WERI-Rb-1 (cell line): ENCODE data around the gene JPH3.

Experiments used
- DNase-seq: peaks from one replicate; pipeline ENCODE4 v3.0.0-alpha.2; 2020
- H3K27ac ChIP-seq: fragments of 250-450 bp; sonication (Bioruptor Pico); 2 replicates; pipeline ENCODE4 v1.5.1; 2020; ENCODE audit warnings: mild to moderate bottlenecking, moderate library complexity
- H3K27me3 ChIP-seq: fragments of 250-450 bp; sonication (Bioruptor Pico); 2 replicates; pipeline ENCODE4 v1.5.1; 2021; ENCODE audit warnings: mild to moderate bottlenecking, low read depth, moderate library complexity; ENCODE audit not compliant: insufficient read depth, severe bottlenecking
- H3K36me3 ChIP-seq: fragments of 250-450 bp; sonication (Bioruptor Pico); 2 replicates; pipeline ENCODE4 v1.5.1; 2020; ENCODE audit warnings: mild to moderate bottlenecking, moderate library complexity
- H3K4me3 ChIP-seq: 2 replicates; pipeline ENCODE4 v1.5.1; 2011; ENCODE audit warnings: low read depth, mild to moderate bottlenecking, control low read depth, low read length
- H3K9me3 ChIP-seq: fragments of 250-450 bp; sonication (Bioruptor Pico); 2 replicates; pipeline ENCODE4 v1.5.1; 2021; ENCODE audit warnings: mild to moderate bottlenecking, moderate library complexity; ENCODE audit not compliant: severe bottlenecking
- CTCF ChIP-seq: IDR thresholded peaks from 2 replicates; pipeline ENCODE4 v1.5.1; 2011; ENCODE audit warnings: low read depth, mild to moderate bottlenecking, control low read depth, inconsistent platforms, low read length

The JPH3 gene

GRCh38 chr16:87682852-87683399 is 80.6 kb downstream of the JPH3 start:
- TF ChIP-seq CTCF = no peak
- no peak overlapping the region for H3K4me3 ChIP-seq
- no peaks in the 10 kb centered on the region for H3K9me3 ChIP-seq
- H3K36me3 ChIP-seq = no peaks in the 10 kb centered on the region
- no peak for DNase-seq
- H3K27me3 ChIP-seq = no peaks in the 10 kb centered on the region
- H3K27ac ChIP-seq = no peak overlapping the region

- Histone ChIP-seq H3K9me3 (no peaks in the 10 kb centered on the region), H3K36me3 (no peaks in the 10 kb centered on the region), H3K4me3 (no peak overlapping the region), H3K27ac (no peak overlapping the region), H3K27me3 (no peaks in the 10 kb centered on the region)
- TF ChIP-seq CTCF = no peak
- DNase-seq = no peak
Measured at GRCh38 chr16:87684106-87684677, 81.9 kb downstream of the JPH3 start.

- H3K27ac ChIP-seq = no peak overlapping the region
- no peaks in the 10 kb centered on the region for H3K27me3 ChIP-seq
- DNase-seq = no peak
- no peaks in the 10 kb centered on the region for H3K9me3 ChIP-seq
- TF ChIP-seq CTCF = no peak
- H3K36me3 ChIP-seq = no peaks in the 10 kb centered on the region
- no peak overlapping the region for H3K4me3 ChIP-seq
Measured at GRCh38 chr16:87684711-87685404, 82.5 kb downstream of the JPH3 start.

- no peak for DNase-seq
- H3K27me3 ChIP-seq = no peaks in the 10 kb centered on the region
- no peaks in the 10 kb centered on the region for H3K36me3 ChIP-seq
- H3K4me3 ChIP-seq = no peak overlapping the region
- no peak for TF ChIP-seq CTCF
- no peaks in the 10 kb centered on the region for H3K9me3 ChIP-seq
- H3K27ac ChIP-seq = no peak overlapping the region
Measured at GRCh38 chr16:87685405-87685755, 83.1 kb downstream of the JPH3 start.

GRCh38 chr16:87685766-87686165 is 83.5 kb downstream of the JPH3 start:
- Histone ChIP-seq H3K9me3 (no peaks in the 10 kb centered on the region), H3K27ac (no peak overlapping the region), H3K36me3 (no peaks in the 10 kb centered on the region), H3K27me3 (no peaks in the 10 kb centered on the region), H3K4me3 (no peak overlapping the region)
- TF ChIP-seq CTCF = no peak
- DNase-seq = no peak
